Activated CD4-positive, alpha-beta T cell treated with anti-CD3 and anti-CD28 coated beads, Interleukin-2, amount 10 ng/mL, durations not matched to agents 7 days and 5 days (primary cell): ENCODE results near the gene TTC33. TPM values are rescaled to one million over a fixed set of nuclear protein-coding genes. Genes with fewer than 3 reads are reported as not detected.
"Not testable (repeated sequence)": the region's sequence is repeated elsewhere in the genome, so short reads cannot be mapped to it uniquely, and the experiment has no call there.

Experiments used
- CTCF ChIA-PET: fragments of 350-600 bp; sonication (Branson Sonifier 250); formaldehyde crosslinking; loops from one replicate; lab custom pipeline; 2021; ENCODE audit warnings: antibody characterized with exemption; lab: Charles Lee
- POLR2A ChIA-PET: fragments of 350-600 bp; sonication (Branson Sonifier 250); formaldehyde crosslinking; loops from one replicate; lab custom pipeline; 2021; ENCODE audit warnings: antibody characterized with exemption; lab: Charles Lee
- DNase-seq: peaks from one replicate; pipeline ENCODE4 v3.0.0-alpha.2; 2020
- H3K27ac Mint-ChIP-seq: one replicate; pipeline ENCODE4 v1.8.0; 2021; ENCODE audit warnings: mild to moderate bottlenecking, moderate library complexity, mixed read lengths
- H3K27me3 Mint-ChIP-seq: one replicate; pipeline ENCODE4 v1.8.0; 2021; ENCODE audit warnings: mixed read lengths
- H3K36me3 Mint-ChIP-seq: one replicate; pipeline ENCODE4 v1.8.0; 2021; ENCODE audit warnings: low read depth, mixed read lengths
- H3K4me1 Mint-ChIP-seq: one replicate; pipeline ENCODE4 v1.8.0; 2021; ENCODE audit warnings: mixed read lengths
- H3K4me3 Mint-ChIP-seq: one replicate; pipeline ENCODE4 v1.8.0; 2021; ENCODE audit warnings: mild to moderate bottlenecking, moderate library complexity, mixed read lengths
- H3K9me3 Mint-ChIP-seq: one replicate; pipeline ENCODE4 v1.8.0; 2021; ENCODE audit warnings: mixed read lengths
- total RNA-seq, 2 experiments: library from RNA; stranded (reverse); gene quantifications; one replicate each; pipeline ENCODE4 v1.2.3, GENCODE V29; 2021

The TTC33 gene
- total RNA-seq, 2 experiments from 2014 or later: 16.2 to 16.8 TPM

DNA sequence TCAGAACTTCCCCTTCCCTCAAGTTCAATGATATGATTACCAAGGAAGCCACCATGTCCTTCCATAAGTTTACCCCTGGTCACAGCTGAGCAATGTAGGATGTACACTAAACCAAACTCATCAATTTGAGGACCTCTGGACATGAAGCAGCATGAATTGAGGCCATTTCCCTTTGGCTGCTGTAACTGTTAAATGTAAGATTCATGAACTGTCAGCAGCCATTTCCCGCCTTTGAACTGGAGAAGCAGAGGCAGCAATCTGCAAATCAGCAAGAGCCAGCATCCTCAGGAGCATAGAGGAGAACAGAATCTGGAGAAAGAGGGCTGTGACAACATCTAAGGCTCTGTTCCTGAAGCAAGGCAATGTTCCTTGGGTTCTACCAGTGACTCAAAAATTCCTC, 180.3 kb downstream of the TTC33 start:
- Mint-ChIP-seq H3K36me3 (no peaks in the 10 kb centered on the region), H3K27ac (no peak overlapping the region), H3K27me3 (no peaks in the 10 kb centered on the region), H3K9me3 (peaks cover 2% of the 10 kb centered on the region), H3K4me1 (peaks cover 23% of the 10 kb centered on the region), H3K4me3 (no peak overlapping the region)
- CTCF ChIA-PET: no interaction called here
- POLR2A ChIA-PET: no interaction called here
- no peak for DNase-seq

DNA sequence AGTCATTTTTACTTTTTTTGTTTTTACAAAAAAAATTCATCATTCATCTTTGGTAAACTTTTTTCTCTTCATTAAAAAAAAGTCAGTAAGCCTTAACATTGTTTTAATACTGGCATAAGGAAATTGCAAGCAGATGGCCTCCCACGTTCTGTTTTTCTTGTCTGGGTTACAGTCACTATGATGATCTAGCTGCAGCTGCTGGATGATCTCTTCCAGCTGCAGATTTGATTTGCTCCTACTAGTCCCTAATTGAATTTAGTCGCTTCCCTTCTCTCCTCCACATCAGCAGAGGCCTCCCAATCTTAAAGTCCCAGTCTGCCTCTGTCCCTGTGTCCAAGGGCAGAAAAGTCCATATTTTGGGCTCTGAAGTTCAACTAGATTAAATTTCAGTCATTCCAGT, 182.8 kb downstream of the TTC33 start:
- Mint-ChIP-seq H3K4me1 (peaks cover 11% of the 10 kb centered on the region), H3K27me3 (no peaks in the 10 kb centered on the region), H3K36me3 (no peaks in the 10 kb centered on the region), H3K4me3 (no peak overlapping the region), H3K9me3 (peaks cover 4% of the 10 kb centered on the region), H3K27ac (no peak overlapping the region)
- CTCF ChIA-PET: interaction anchor here (0.8 kb wide), 1 partner anchor 23 kb away, joined by 3 read pairs; no protein-coding TSS in a partner anchor
- POLR2A ChIA-PET: no interaction called here
- DNase-seq: no peak

DNA sequence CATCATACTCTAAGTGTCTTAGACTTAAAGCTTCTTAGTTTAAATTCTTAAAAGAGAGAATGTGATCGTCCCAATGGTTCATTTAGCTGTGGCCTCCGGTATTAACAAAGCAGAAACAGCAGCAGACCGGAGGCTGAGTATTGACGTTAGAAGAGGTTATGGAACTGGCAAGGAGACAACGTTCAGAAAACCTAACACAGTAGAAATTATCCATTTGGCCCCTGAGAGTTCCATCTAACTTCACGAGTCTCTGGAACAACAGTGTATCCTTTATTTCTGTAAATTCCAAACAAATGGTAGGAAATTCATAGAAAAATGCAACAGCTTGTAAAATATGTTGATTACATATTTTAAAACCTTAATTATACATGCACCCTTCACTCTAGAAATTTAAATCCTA, 183.4 kb downstream of the TTC33 start:
- Mint-ChIP-seq H3K4me3 (no peak overlapping the region), H3K27me3 (no peaks in the 10 kb centered on the region), H3K36me3 (no peaks in the 10 kb centered on the region), H3K9me3 (peaks cover 4% of the 10 kb centered on the region), H3K4me1 (peaks cover 10% of the 10 kb centered on the region), H3K27ac (no peak overlapping the region)
- POLR2A ChIA-PET: no interaction called here
- DNase-seq: no peak
- CTCF ChIA-PET: interaction anchor here (0.6 kb wide), 1 partner anchor 17 kb away, joined by 3 read pairs; no protein-coding TSS in a partner anchor

DNA sequence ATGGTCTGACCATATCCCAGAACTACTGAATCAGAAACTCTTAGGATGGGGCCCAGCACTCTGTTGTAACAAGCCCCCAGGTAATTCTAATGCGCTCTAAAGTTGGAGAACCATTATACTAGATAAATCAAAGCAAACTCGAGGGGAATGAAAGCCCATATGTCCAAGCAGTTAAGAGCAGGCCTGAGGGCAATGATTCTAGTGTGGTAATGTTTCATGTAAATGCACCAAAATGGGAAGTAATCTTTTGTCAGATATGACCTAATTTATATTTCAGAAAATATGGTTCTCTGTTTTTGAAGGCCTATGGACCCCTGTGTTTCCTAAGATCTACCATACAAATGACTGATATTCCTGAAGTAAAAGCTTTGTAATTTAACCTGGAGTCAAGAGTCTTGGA, 184.0 kb downstream of the TTC33 start:
- Mint-ChIP-seq H3K36me3 (no peaks in the 10 kb centered on the region), H3K4me1 (peaks cover 10% of the 10 kb centered on the region), H3K27me3 (no peaks in the 10 kb centered on the region), H3K4me3 (no peak overlapping the region), H3K9me3 (peaks cover 4% of the 10 kb centered on the region), H3K27ac (no peak overlapping the region)
- no peak for DNase-seq
- CTCF ChIA-PET: interaction anchor here (1.6 kb wide), 1 partner anchor 23 kb away, joined by 3 read pairs; no protein-coding TSS in a partner anchor
- POLR2A ChIA-PET: no interaction called here

GRCh38 chr5:40570408-40571129, 185.2 kb downstream of the TTC33 start:
- peaks cover 9% of the 10 kb centered on the region for H3K9me3 Mint-ChIP-seq
- H3K4me3 Mint-ChIP-seq: no peak overlapping the region
- CTCF ChIA-PET: interaction anchor here (0.7 to 1.6 kb wide), 2 partner anchors 24 to 404 kb away, joined by 3 read pairs; no protein-coding TSS in a partner anchor
- DNase-seq: no peak
- no peak overlapping the region for H3K27ac Mint-ChIP-seq
- H3K4me1 Mint-ChIP-seq: peaks cover 10% of the 10 kb centered on the region
- no peaks in the 10 kb centered on the region for H3K36me3 Mint-ChIP-seq
- POLR2A ChIA-PET: no interaction called here
- no peaks in the 10 kb centered on the region for H3K27me3 Mint-ChIP-seq

- ChIA-PET POLR2A (no interaction called here), CTCF (interaction anchor here (0.6 to 1.6 kb wide), 5 partner anchors 25 to 1256 kb away, joined by 3 to 4 read pairs (median 3); no protein-coding TSS in a partner anchor)
- Mint-ChIP-seq H3K27me3 (no peaks in the 10 kb centered on the region), H3K4me1 (peaks cover 10% of the 10 kb centered on the region), H3K36me3 (no peaks in the 10 kb centered on the region), H3K9me3 (peaks cover 9% of the 10 kb centered on the region), H3K27ac (no peak overlapping the region), H3K4me3 (no peak overlapping the region)
- DNase-seq: no peak
These were observed 186.1 kb downstream of the TTC33 start for GRCh38 chr5:40569546-40570270.

- no peak overlapping the region for H3K4me3 Mint-ChIP-seq
- DNase-seq: no peak
- peaks cover 8% of the 10 kb centered on the region for H3K9me3 Mint-ChIP-seq
- no peak overlapping the region for H3K27ac Mint-ChIP-seq
- POLR2A ChIA-PET: interaction anchor here (0.6 kb wide), 1 partner anchor 118 kb away, joined by 3 read pairs; no protein-coding TSS in a partner anchor
- no peaks in the 10 kb centered on the region for H3K27me3 Mint-ChIP-seq
- peaks cover 2% of the 10 kb centered on the region for H3K36me3 Mint-ChIP-seq
- CTCF ChIA-PET: no interaction called here
- peaks cover 10% of the 10 kb centered on the region for H3K4me1 Mint-ChIP-seq
These were observed 187.2 kb downstream of the TTC33 start for GRCh38 chr5:40568548-40568947.

- H3K27me3 Mint-ChIP-seq, H3K27ac Mint-ChIP-seq, H3K36me3 Mint-ChIP-seq, POLR2A ChIA-PET, H3K4me3 Mint-ChIP-seq, CTCF ChIA-PET, H3K4me1 Mint-ChIP-seq, DNase-seq: not testable (repeated sequence)
- peaks cover 18% of the 10 kb centered on the region for H3K9me3 Mint-ChIP-seq
These were observed 192.6 kb downstream of the TTC33 start for GRCh38 chr5:40563173-40563572.

DNA sequence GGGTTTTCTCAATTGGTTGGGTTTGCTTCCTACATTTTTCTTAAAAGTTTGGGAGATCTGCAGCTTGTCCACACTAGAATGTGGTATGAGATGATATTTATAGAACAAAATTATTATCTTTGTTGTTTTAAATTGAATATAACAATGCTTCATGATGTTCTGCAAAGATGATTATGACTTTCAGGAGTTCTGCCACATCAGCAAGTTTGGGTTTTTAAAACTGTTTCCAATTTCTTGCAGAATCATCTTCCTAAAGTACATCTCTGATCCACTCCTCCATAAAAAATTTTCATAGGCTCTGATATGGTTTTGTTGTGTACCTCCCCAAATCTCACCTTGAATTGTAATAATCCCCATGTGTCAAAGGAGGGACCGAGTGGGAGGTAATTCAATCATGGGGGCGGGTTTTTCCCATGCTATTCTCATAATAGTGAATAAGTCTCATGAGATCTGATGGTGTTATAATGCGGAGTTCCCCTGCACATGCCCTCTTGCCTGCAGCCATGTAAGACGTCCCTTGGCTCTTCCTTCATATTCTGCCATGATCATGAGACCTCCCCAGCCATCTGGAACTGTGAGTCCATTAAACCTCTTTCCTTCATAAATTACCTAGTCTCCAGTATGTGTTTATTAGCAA, 195.2 kb downstream of the TTC33 start:
- ChIA-PET POLR2A (no interaction called here), CTCF (no interaction called here)
- Mint-ChIP-seq H3K27ac (no peak overlapping the region), H3K9me3 (peaks cover 13% of the 10 kb centered on the region), H3K27me3 (no peaks in the 10 kb centered on the region), H3K4me3 (no peak overlapping the region), H3K4me1 (peaks cover 4% of the 10 kb centered on the region), H3K36me3 (peaks cover 6% of the 10 kb centered on the region)
- DNase-seq: no peak

- H3K4me1 Mint-ChIP-seq: peaks cover 4% of the 10 kb centered on the region
- no peak overlapping the region for H3K27ac Mint-ChIP-seq
- no peaks in the 10 kb centered on the region for H3K27me3 Mint-ChIP-seq
- peaks cover 6% of the 10 kb centered on the region for H3K36me3 Mint-ChIP-seq
- ChIA-PET CTCF (no interaction called here), POLR2A (no interaction called here)
- peaks cover 13% of the 10 kb centered on the region for H3K9me3 Mint-ChIP-seq
- H3K4me3 Mint-ChIP-seq: no peak overlapping the region
- DNase-seq: no peak
These were observed 196.5 kb downstream of the TTC33 start for GRCh38 chr5:40559306-40559705.

DNA sequence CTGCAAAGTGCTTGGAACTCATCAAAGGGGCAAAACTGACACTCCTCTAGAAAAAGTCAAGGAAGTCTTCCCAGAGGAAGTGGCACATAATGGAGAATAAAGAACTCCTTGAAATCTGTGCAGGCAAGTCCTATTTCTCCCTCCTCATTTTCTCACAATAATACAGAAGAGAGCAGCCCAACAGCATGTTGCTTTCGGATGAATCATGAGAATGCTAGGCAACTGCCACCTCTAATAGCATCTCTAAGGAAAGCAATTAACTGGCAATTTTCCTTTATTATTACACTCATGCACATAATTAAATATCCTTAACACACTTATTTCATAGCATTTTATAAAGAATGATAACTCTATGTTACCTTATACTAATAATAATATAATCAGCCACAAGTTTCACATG, 198.3 kb downstream of the TTC33 start:
- no peaks in the 10 kb centered on the region for H3K27me3 Mint-ChIP-seq
- ChIA-PET CTCF (no interaction called here), POLR2A (no interaction called here)
- no peaks in the 10 kb centered on the region for H3K36me3 Mint-ChIP-seq
- no peak for DNase-seq
- no peak overlapping the region for H3K4me3 Mint-ChIP-seq
- peaks cover 8% of the 10 kb centered on the region for H3K9me3 Mint-ChIP-seq
- peaks cover 4% of the 10 kb centered on the region for H3K4me1 Mint-ChIP-seq
- H3K27ac Mint-ChIP-seq: no peak overlapping the region

DNA sequence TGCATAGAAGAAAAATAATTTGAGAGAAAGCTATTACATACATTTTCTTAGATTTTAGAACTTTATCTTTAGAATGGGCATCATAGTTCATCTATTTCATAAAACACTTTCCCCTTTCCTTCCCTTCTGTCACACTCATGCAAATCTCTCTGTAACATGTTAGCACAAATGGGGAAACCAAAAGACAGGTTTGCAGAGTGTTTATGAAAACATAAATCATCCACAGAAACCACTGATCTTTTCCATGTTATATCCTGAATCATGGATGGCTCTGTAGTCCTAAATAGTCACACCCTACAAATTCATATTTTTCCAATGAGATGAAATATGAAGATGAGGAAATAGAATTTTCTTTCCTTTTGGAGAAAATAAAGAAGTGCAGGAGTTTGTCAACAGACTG, 198.9 kb downstream of the TTC33 start:
- no peaks in the 10 kb centered on the region for H3K27me3 Mint-ChIP-seq
- DNase-seq: no peak
- peaks cover 4% of the 10 kb centered on the region for H3K4me1 Mint-ChIP-seq

DNA sequence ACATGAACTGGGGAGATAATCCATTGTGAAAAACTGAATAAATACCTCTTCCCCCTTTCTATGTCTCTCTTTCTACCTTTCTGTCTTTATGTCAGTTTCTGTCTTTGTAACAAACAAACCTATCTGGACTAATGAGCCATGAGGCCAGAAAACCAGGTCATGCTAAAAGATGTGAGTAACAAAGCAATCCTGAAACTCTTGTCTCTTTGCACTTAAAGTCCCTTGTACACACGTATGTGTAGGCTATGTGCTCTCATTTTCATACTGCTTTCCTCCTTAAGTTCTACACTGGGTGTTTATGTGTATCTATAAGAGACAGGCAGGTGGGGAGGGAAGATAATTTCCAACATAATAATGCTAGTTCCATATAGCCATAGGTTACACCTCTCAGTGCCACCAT, 199.9 kb downstream of the TTC33 start:
- POLR2A ChIA-PET: no interaction called here
- no peaks in the 10 kb centered on the region for H3K27me3 Mint-ChIP-seq
- H3K4me1 Mint-ChIP-seq: peaks cover 4% of the 10 kb centered on the region
- H3K9me3 Mint-ChIP-seq: peaks cover 8% of the 10 kb centered on the region
- H3K4me3 Mint-ChIP-seq: no peak overlapping the region
- H3K36me3 Mint-ChIP-seq: no peaks in the 10 kb centered on the region
- CTCF ChIA-PET: interaction anchor here (0.6 kb wide), 1 partner anchor 16 kb away, joined by 3 read pairs; no protein-coding TSS in a partner anchor
- no peak for DNase-seq
- no peak overlapping the region for H3K27ac Mint-ChIP-seq

More for the DNA sequence above, 198.9 kb downstream of the TTC33 start:
- H3K27ac Mint-ChIP-seq: no peak overlapping the region
- no peaks in the 10 kb centered on the region for H3K36me3 Mint-ChIP-seq
- peaks cover 11% of the 10 kb centered on the region for H3K9me3 Mint-ChIP-seq
- POLR2A ChIA-PET: no interaction called here
- CTCF ChIA-PET: no interaction called here
- H3K4me3 Mint-ChIP-seq: no peak overlapping the region
